Caco-2 (cell line): ENCODE data around the gene TMEM176B. TPM values are rescaled to one million over a fixed set of nuclear protein-coding genes. Genes with fewer than 3 reads are reported as not detected.
A peak's percentile ranks its signal among the peaks of the same experiment; 100 is the strongest.

Experiments used
- BruUV-seq: library from RNA; stranded (reverse); fragments of 400-500 nt; replicated peaks from 2 replicates; lab custom pipeline; 2021; lab: Mats Ljungman, UMichigan
- CTCF ChIA-PET: fragments of 300-600 bp; sonication (Branson Sonifier 250); formaldehyde crosslinking; loops from one replicate; lab custom pipeline; 2022; ENCODE audit warnings: antibody characterized with exemption; lab: Charles Lee
- POLR2A ChIA-PET: fragments of 300-600 bp; sonication (Branson Sonifier 250); formaldehyde crosslinking; loops from one replicate; lab custom pipeline; 2022; ENCODE audit warnings: antibody characterized with exemption; lab: Charles Lee
- DNase-seq, 2 experiments: peaks; one replicate each; pipeline versions ENCODE4 v3.0.0 to v3.0.0-alpha.2; 2020 to 2022
- H3K27me3 ChIP-seq: replicated peaks from 2 replicates; pipeline ENCODE4 v1.6.0; 2011; ENCODE audit warnings: low read length; ENCODE audit not compliant: control insufficient read depth, insufficient read depth
- H3K36me3 ChIP-seq: 2 replicates; pipeline ENCODE4 v1.5.1; 2011; ENCODE audit warnings: low read length; ENCODE audit not compliant: control insufficient read depth, insufficient read depth
- H3K4me1 ChIP-seq: fragments of 250-450 bp; sonication (Bioruptor Pico); 2 replicates; pipeline ENCODE4 v1.5.1; 2020; ENCODE audit warnings: mild to moderate bottlenecking
- H3K4me3 ChIP-seq: 2 replicates; pipeline ENCODE4 v1.5.1; 2011; ENCODE audit warnings: low read depth, mild to moderate bottlenecking, control low read depth, low read length
- H3K9me3 ChIP-seq: fragments of 250-450 bp; sonication (Bioruptor Pico); 2 replicates; pipeline ENCODE4 v1.5.1; 2020; ENCODE audit warnings: mild to moderate bottlenecking, moderate library complexity
- H3K27ac Mint-ChIP-seq: one replicate; pipeline ENCODE4 v1.8.0; 2022; ENCODE audit warnings: mixed read lengths; ENCODE audit not compliant: unreplicated experiment
- H3K27me3 Mint-ChIP-seq: one replicate; pipeline ENCODE4 v1.8.0; 2022; ENCODE audit warnings: mixed read lengths; ENCODE audit not compliant: insufficient read depth, unreplicated experiment
- H3K36me3 Mint-ChIP-seq: one replicate; pipeline ENCODE4 v1.8.0; 2022; ENCODE audit warnings: mild to moderate bottlenecking, mixed read lengths; ENCODE audit not compliant: insufficient read depth, unreplicated experiment
- H3K4me1 Mint-ChIP-seq: one replicate; pipeline ENCODE4 v1.8.0; 2022; ENCODE audit warnings: low read depth, mixed read lengths; ENCODE audit not compliant: unreplicated experiment
- H3K4me3 Mint-ChIP-seq: one replicate; pipeline ENCODE4 v1.8.0; 2022; ENCODE audit warnings: mild to moderate bottlenecking, moderate library complexity, mixed read lengths; ENCODE audit not compliant: unreplicated experiment
- H3K9me3 Mint-ChIP-seq: one replicate; pipeline ENCODE4 v1.8.0; 2022; ENCODE audit warnings: mixed read lengths; ENCODE audit not compliant: unreplicated experiment
- CTCF ChIP-seq, 2 experiments: fragments of 200-600 bp in 1 of 2; IDR thresholded peaks; 1 replicate in 1 of 2; 2 replicates in 1 of 2; pipeline versions ENCODE4 v1.5.1 to v1.8.0; 2011 to 2022; ENCODE audit warnings: antibody characterized with exemption in 1 of 2, control low read depth in 1 of 2, inconsistent platforms in 1 of 2, low read depth in 1 of 2, low read length in 1 of 2, mild to moderate bottlenecking in 1 of 2, moderate library complexity in 1 of 2; ENCODE audit not compliant: insufficient read depth in 1 of 2, severe bottlenecking in 1 of 2, unreplicated experiment in 1 of 2
- intact Hi-C: fragments of 100-400 bp; cut with micrococcal nuclease; formaldehyde crosslinking; loops from one replicate; pipeline ENCODE4 v1.10.0; 2022; ENCODE audit not compliant: unreplicated experiment
- total RNA-seq: library from RNA; stranded (reverse); gene quantifications from 2 replicates; pipeline ENCODE4 v1.2.3, GENCODE V29; 2022

TMEM176B gene
- total RNA-seq, 1 experiment from 2014 or later = 35.8 TPM

- no peak overlapping the region for H3K27ac Mint-ChIP-seq
- Histone ChIP-seq H3K27me3 (no peaks in the 10 kb centered on the region), H3K36me3 (no peaks in the 10 kb centered on the region), H3K9me3 (no peaks in the 10 kb centered on the region), H3K4me1 (no peaks in the 10 kb centered on the region), H3K4me3 (no peak overlapping the region)
- H3K4me3 Mint-ChIP-seq = no peak overlapping the region
- H3K27me3 Mint-ChIP-seq = no peaks in the 10 kb centered on the region
- peak in 1 of 2 experiments; percentile 18 for DNase-seq
- H3K36me3 Mint-ChIP-seq = no peaks in the 10 kb centered on the region
- ChIA-PET CTCF (no interaction called here), POLR2A (no interaction called here)
- no peaks in the 10 kb centered on the region for H3K4me1 Mint-ChIP-seq
- BruUV-seq = no TSS peak
- H3K9me3 Mint-ChIP-seq = no peaks in the 10 kb centered on the region
- intact Hi-C loops = no loop called here
- peak in 1 of 2 experiments; percentile 23 for TF ChIP-seq CTCF (IDR thresholded peaks at IDR 0.05; ENCODE audit: insufficient read depth in 1 of 2, low read depth in 1 of 2, low read length in 1 of 2, severe bottlenecking in 1 of 2, unreplicated experiment in 1 of 2)
These were observed 43.3 kb downstream of the TMEM176B start for GRCh38 chr7:150756858-150757257.

- no peak for DNase-seq
- no peak for TF ChIP-seq CTCF (IDR thresholded peaks at IDR 0.05; ENCODE audit: insufficient read depth in 1 of 2, low read depth in 1 of 2, low read length in 1 of 2, severe bottlenecking in 1 of 2, unreplicated experiment in 1 of 2)
- POLR2A ChIA-PET = no interaction called here
- H3K36me3 ChIP-seq = no peaks in the 10 kb centered on the region
- no peak overlapping the region for H3K4me3 ChIP-seq
- Mint-ChIP-seq H3K4me1 (no peaks in the 10 kb centered on the region), H3K9me3 (no peaks in the 10 kb centered on the region), H3K36me3 (no peaks in the 10 kb centered on the region), H3K27me3 (no peaks in the 10 kb centered on the region), H3K27ac (no peak overlapping the region), H3K4me3 (no peak overlapping the region)
- H3K4me1 ChIP-seq = no peaks in the 10 kb centered on the region
- BruUV-seq = no TSS peak
- intact Hi-C loops = no loop called here
- H3K27me3 ChIP-seq = no peaks in the 10 kb centered on the region
- CTCF ChIA-PET = no interaction called here
- no peaks in the 10 kb centered on the region for H3K9me3 ChIP-seq
These were observed 44.0 kb downstream of the TMEM176B start for GRCh38 chr7:150756166-150756565.

- Mint-ChIP-seq H3K27ac (no peak overlapping the region), H3K9me3 (no peaks in the 10 kb centered on the region), H3K27me3 (no peaks in the 10 kb centered on the region), H3K36me3 (no peaks in the 10 kb centered on the region), H3K4me3 (no peak overlapping the region), H3K4me1 (no peaks in the 10 kb centered on the region)
- Histone ChIP-seq H3K36me3 (no peaks in the 10 kb centered on the region), H3K27me3 (no peaks in the 10 kb centered on the region), H3K9me3 (no peaks in the 10 kb centered on the region), H3K4me3 (no peak overlapping the region), H3K4me1 (no peaks in the 10 kb centered on the region)
- POLR2A ChIA-PET = no interaction called here
- DNase-seq = no peak
- intact Hi-C loops = no loop called here
- CTCF ChIA-PET = no interaction called here
- TF ChIP-seq CTCF (IDR thresholded peaks at IDR 0.05; ENCODE audit: insufficient read depth in 1 of 2, low read depth in 1 of 2, low read length in 1 of 2, severe bottlenecking in 1 of 2, unreplicated experiment in 1 of 2) = no peak
- BruUV-seq = no TSS peak
These were observed 44.6 kb downstream of the TMEM176B start for GRCh38 chr7:150755473-150756099.
